Rectal smooth muscle tissue (tissue), 1 donor: Measurements from ENCODE around the gene ATP6V1A.
A peak's percentile ranks its signal among the peaks of the same experiment; 100 is the strongest.

Experiments used
- H3K27ac ChIP-seq: one replicate; pipeline ENCODE4 v1.7.0; 2013; ENCODE audit warnings: low read depth, low read length, inconsistent platforms
- H3K27me3 ChIP-seq: one replicate; pipeline ENCODE4 v1.7.0; 2013; ENCODE audit warnings: low read length; ENCODE audit not compliant: control insufficient read depth, insufficient read depth
- H3K36me3 ChIP-seq: one replicate; pipeline ENCODE4 v1.7.0; 2013; ENCODE audit warnings: low read length; ENCODE audit not compliant: control insufficient read depth, insufficient read depth
- H3K4me1 ChIP-seq: one replicate; pipeline ENCODE4 v1.7.0; 2013; ENCODE audit warnings: low read length; ENCODE audit not compliant: control insufficient read depth, insufficient read depth
- H3K4me3 ChIP-seq: one replicate; pipeline ENCODE4 v1.7.0; 2013; ENCODE audit warnings: low read length
- H3K9ac ChIP-seq: one replicate; pipeline ENCODE4 v1.7.0; 2013; ENCODE audit warnings: low read length

Gene ATP6V1A

GRCh38 chr3:113746548-113747282 is at the start of gene ATP6V1A:
TSS of gene ATP6V1A (plus strand) at chr3:113747035. CDS start at chr3:113778754, 31,719 bp downstream.
- H3K4me3 ChIP-seq: peak within 1 kb of the TSS; percentile 79
- peaks cover 15% of the 10 kb centered on the region for H3K4me1 ChIP-seq
- peak within 1 kb of the TSS; percentile 91 for H3K9ac ChIP-seq

DNA sequence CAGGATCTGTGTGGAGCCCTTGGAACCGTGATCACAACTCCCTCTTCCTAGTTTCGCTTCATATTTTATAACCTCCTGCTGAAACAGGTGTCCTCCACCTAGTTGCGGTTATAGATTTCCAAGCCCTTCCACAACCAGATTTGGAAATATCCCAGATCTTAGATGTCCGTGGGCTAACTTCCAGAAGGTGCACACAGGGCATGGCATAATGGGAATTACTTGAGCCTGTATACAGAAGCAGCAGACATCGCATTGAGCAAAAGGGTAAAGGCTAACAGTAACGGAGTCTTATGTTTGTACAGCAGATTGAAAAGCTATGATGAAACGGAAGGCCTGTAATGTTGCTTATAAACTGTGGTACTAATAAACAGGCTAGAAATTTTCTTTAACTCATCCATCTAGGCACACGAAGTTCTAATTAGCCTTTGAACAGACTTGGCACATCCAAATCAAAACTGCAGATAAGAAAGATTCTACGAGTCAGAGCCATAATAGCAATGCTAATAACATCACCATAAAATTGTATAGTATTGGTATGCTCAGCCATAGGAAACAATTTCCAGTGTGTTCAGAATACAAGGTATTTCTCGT is 49.2 kb upstream of the ATP6V1A start:
- Histone ChIP-seq H3K27me3 (no peaks in the 10 kb centered on the region), H3K27ac (peak overlapping the region; percentile 94), H3K4me3 (peak overlapping the region; percentile 93), H3K9ac (peak overlapping the region; percentile 90), H3K4me1 (peaks cover 4% of the 10 kb centered on the region), H3K36me3 (no peaks in the 10 kb centered on the region)

More at GRCh38 chr3:113746548-113747282, at the start of gene ATP6V1A:
- no peaks in the 10 kb centered on the region for H3K27me3 ChIP-seq
- no peaks in the 10 kb centered on the region for H3K36me3 ChIP-seq
- peak within 1 kb of the TSS; percentile 100 for H3K27ac ChIP-seq

DNA sequence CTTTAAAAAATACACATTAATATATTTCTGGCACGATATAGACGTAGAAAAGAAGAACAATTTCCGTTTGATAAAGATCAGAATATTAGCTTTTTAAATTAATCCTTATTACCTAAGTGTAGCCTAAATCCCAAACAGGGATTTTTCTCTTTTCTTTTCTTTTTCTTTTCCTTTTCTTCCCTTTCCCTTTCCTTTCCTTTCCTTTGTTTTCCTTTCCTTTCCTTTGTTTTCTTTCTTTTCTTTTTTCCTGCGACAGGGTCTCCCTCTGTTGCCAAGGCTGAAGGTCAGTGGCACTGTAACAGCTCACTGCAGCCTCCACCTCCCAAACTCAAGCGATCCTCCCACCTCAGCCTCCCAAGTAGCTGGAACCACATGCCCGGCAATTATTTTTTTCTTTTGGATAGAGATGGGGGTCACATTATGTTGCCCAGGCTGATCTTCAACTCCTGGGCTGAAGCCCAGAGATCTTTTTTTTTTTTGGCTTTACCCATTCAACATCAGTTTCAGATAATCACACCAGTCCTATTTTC is 48.6 kb upstream of the ATP6V1A start:
- peaks cover 4% of the 10 kb centered on the region for H3K4me1 ChIP-seq
- no peak overlapping the region for H3K4me3 ChIP-seq
- no peak overlapping the region for H3K9ac ChIP-seq
- H3K27me3 ChIP-seq: no peaks in the 10 kb centered on the region
- peak overlapping the region; percentile 94 for H3K27ac ChIP-seq
- no peaks in the 10 kb centered on the region for H3K36me3 ChIP-seq

GRCh38 chr3:113698956-113699355 is 47.9 kb upstream of the ATP6V1A start:
- peaks cover 4% of the 10 kb centered on the region for H3K4me1 ChIP-seq

DNA sequence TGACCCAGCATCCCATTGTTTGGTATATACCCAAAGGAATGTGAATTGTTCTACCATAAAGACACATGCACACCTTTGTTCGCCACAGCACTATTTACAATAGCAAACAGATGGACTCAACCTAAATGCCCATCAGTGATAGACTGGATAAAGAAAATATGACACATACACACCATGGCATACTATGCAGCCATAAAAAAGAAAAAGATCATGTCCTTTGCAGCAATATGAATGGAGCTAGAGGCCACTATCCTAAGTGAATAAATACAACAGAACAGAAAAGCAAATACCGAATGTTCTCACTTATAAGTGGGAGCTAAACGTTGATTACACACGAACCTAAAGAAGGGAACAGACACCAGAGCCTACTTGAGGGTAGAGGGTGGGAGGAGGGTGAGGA is 39.0 kb upstream of the ATP6V1A start:
- Histone ChIP-seq H3K4me1 (no peaks in the 10 kb centered on the region), H3K27ac (no peak overlapping the region), H3K27me3 (no peaks in the 10 kb centered on the region), H3K36me3 (no peaks in the 10 kb centered on the region), H3K4me3 (no peak overlapping the region), H3K9ac (no peak overlapping the region)

More at GRCh38 chr3:113698956-113699355, 47.9 kb upstream of the ATP6V1A start:
- no peaks in the 10 kb centered on the region for H3K36me3 ChIP-seq
- H3K27ac ChIP-seq: peak overlapping the region; percentile 24
- no peaks in the 10 kb centered on the region for H3K27me3 ChIP-seq
- no peak overlapping the region for H3K9ac ChIP-seq
- H3K4me3 ChIP-seq: peak overlapping the region; percentile 9

DNA sequence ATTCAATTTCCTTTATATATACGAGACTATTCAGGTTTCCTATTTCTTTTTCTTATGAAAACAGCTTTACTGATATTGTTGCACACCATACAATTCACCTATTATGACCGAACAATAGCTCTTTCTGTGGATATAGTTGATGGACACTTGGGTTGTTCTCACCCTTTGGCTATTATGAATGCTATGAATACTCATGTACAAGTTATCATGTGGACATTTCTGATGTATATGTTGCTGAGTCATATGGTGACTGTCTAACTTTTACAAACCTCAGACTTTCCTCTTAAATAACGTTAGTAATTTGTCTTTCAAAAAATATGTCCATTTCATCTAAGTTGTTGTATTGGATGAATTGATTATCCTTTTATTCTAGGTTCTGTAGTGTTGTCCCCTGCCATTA is 34.7 kb upstream of the ATP6V1A start:
- no peak overlapping the region for H3K9ac ChIP-seq
- H3K4me1 ChIP-seq: no peaks in the 10 kb centered on the region
- no peaks in the 10 kb centered on the region for H3K27me3 ChIP-seq
- H3K36me3 ChIP-seq: no peaks in the 10 kb centered on the region
- H3K4me3 ChIP-seq: no peak overlapping the region
- H3K27ac ChIP-seq: no peak overlapping the region

- no peaks in the 10 kb centered on the region for H3K4me1 ChIP-seq
- no peaks in the 10 kb centered on the region for H3K36me3 ChIP-seq
- no peaks in the 10 kb centered on the region for H3K27me3 ChIP-seq
- no peak overlapping the region for H3K27ac ChIP-seq
- H3K4me3 ChIP-seq: no peak overlapping the region
- no peak overlapping the region for H3K9ac ChIP-seq
These were observed 32.1 kb upstream of the ATP6V1A start for GRCh38 chr3:113714702-113715101.

- Histone ChIP-seq H3K27me3 (no peaks in the 10 kb centered on the region), H3K27ac (no peak overlapping the region), H3K4me3 (no peak overlapping the region), H3K9ac (no peak overlapping the region), H3K4me1 (no peaks in the 10 kb centered on the region), H3K36me3 (peaks cover 7% of the 10 kb centered on the region)
These were observed 29.5 kb upstream of the ATP6V1A start for GRCh38 chr3:113717308-113717707.

DNA sequence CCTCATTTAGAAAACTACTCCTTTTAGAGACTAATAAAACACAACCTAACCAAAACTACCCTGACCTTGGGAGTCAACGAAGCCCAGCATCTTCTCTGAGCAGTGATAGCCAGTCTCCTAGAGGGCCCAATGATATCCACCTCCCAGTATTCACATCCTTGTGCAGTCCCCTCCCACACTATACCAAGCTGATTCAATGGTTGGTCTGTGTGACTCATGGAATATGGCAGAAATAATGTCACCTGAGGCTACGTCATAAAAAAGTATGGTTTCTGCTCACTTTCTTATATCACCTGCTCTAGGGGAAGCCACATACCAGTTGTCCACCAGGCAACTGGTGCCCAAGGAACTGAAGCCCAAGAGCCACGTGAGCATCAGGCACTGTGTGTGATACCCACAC is 29.0 kb upstream of the ATP6V1A start:
- no peak overlapping the region for H3K4me3 ChIP-seq
- H3K4me1 ChIP-seq: no peaks in the 10 kb centered on the region
- H3K27me3 ChIP-seq: no peaks in the 10 kb centered on the region
- H3K27ac ChIP-seq: no peak overlapping the region
- peaks cover 8% of the 10 kb centered on the region for H3K36me3 ChIP-seq
- no peak overlapping the region for H3K9ac ChIP-seq

GRCh38 chr3:113719294-113719693 is 27.5 kb upstream of the ATP6V1A start:
- Histone ChIP-seq H3K27me3 (no peaks in the 10 kb centered on the region), H3K36me3 (peaks cover 8% of the 10 kb centered on the region), H3K4me1 (no peaks in the 10 kb centered on the region), H3K9ac (no peak overlapping the region), H3K4me3 (no peak overlapping the region), H3K27ac (no peak overlapping the region)

GRCh38 chr3:113719758-113720157 is 27.1 kb upstream of the ATP6V1A start:
- Histone ChIP-seq H3K27me3 (no peaks in the 10 kb centered on the region), H3K27ac (no peak overlapping the region), H3K4me3 (no peak overlapping the region), H3K9ac (no peak overlapping the region), H3K4me1 (no peaks in the 10 kb centered on the region), H3K36me3 (peaks cover 8% of the 10 kb centered on the region)

GRCh38 chr3:113721636-113722035 is 25.2 kb upstream of the ATP6V1A start:
- H3K4me3 ChIP-seq: no peak overlapping the region
- no peak overlapping the region for H3K9ac ChIP-seq
- H3K36me3 ChIP-seq: peaks cover 8% of the 10 kb centered on the region
- H3K27me3 ChIP-seq: no peaks in the 10 kb centered on the region
- peaks cover 6% of the 10 kb centered on the region for H3K4me1 ChIP-seq
- no peak overlapping the region for H3K27ac ChIP-seq
